Fibroblast of lung (primary cell): ENCODE measurements around the gene CRB1. TPM values are rescaled to one million over a fixed set of nuclear protein-coding genes. Genes with fewer than 3 reads are reported as not detected.

Source experiments
- DNase-seq, 2 donors: peaks; one replicate each; pipeline versions ENCODE4 v3.0.0 to v3.0.0-alpha.2; 2010; ENCODE audit warnings: low read depth in 2 of 2
- H2AFZ ChIP-seq: 2 replicates; pipeline ENCODE4 v1.5.1; 2012; ENCODE audit warnings: low read length, control low read depth, inconsistent platforms
- H3K27ac ChIP-seq: 2 replicates; pipeline ENCODE4 v1.5.1; 2011; ENCODE audit warnings: low read length, control low read depth; ENCODE audit not compliant: insufficient read depth
- H3K27me3 ChIP-seq: 2 replicates; pipeline ENCODE4 v1.5.1; 2011; ENCODE audit warnings: mild to moderate bottlenecking, low read length; ENCODE audit not compliant: control insufficient read depth, insufficient read depth
- H3K36me3 ChIP-seq: 2 replicates; pipeline ENCODE4 v1.5.1; 2011; ENCODE audit warnings: low read length; ENCODE audit not compliant: control insufficient read depth, insufficient read depth
- H3K4me1 ChIP-seq: 2 replicates; pipeline ENCODE4 v1.5.1; 2011; ENCODE audit warnings: low read length; ENCODE audit not compliant: control insufficient read depth, insufficient read depth; ENCODE audit errors: extremely low read depth
- H3K4me2 ChIP-seq: 2 replicates; pipeline ENCODE4 v1.5.1; 2011; ENCODE audit warnings: low read length, control low read depth; ENCODE audit not compliant: insufficient read depth; ENCODE audit errors: extremely low read depth
- H3K4me3 ChIP-seq, 4 experiments: fragments of 200-600 bp in 1 of 4; sonication (generic) in 1 of 4; replicated peaks in 1 of 4; 2 replicates each; pipeline ENCODE4 v1.5.1; 2011 to 2016; ENCODE audit warnings: low read length in 4 of 4, low read depth in 3 of 4, mild to moderate bottlenecking in 3 of 4, control low read depth in 2 of 4, inconsistent platforms in 1 of 4, mixed read lengths in 1 of 4; ENCODE audit not compliant: insufficient read depth in 1 of 4; ENCODE audit errors: control extremely low read depth in 1 of 4
- H3K79me2 ChIP-seq: 2 replicates; pipeline ENCODE4 v1.5.1; 2012; ENCODE audit warnings: mild to moderate bottlenecking, low read length, inconsistent platforms; ENCODE audit not compliant: control insufficient read depth, insufficient read depth
- H3K9ac ChIP-seq: 2 replicates; pipeline ENCODE4 v1.5.1; 2011; ENCODE audit warnings: mild to moderate bottlenecking, low read length, control low read depth; ENCODE audit not compliant: insufficient read depth
- H3K9me3 ChIP-seq: 2 replicates; pipeline ENCODE4 v1.5.1; 2012; ENCODE audit warnings: low read depth, low read length; ENCODE audit not compliant: control insufficient read depth, insufficient read depth
- H4K20me1 ChIP-seq: 2 replicates; pipeline ENCODE4 v1.5.1; 2011; ENCODE audit warnings: low read length; ENCODE audit not compliant: control insufficient read depth, insufficient read depth; ENCODE audit errors: extremely low read depth
- EZH2 ChIP-seq: IDR thresholded peaks from 2 replicates; pipeline ENCODE4 v1.5.1; 2012; ENCODE audit warnings: low read length, control low read depth, mild to moderate bottlenecking; ENCODE audit errors: missing control alignments
- polyA plus RNA-seq, 2 donors: library from polyadenylated mRNA; depleted of rRNA in 1 of 2; stranded (reverse) in 1 of 2; unstranded in 1 of 2; fragments of >200 nt; gene quantifications; 2 replicates each; pipeline ENCODE4 v1.2.1, GENCODE V29; 2011 to 2012; ENCODE audit warnings: missing spikeins in 1 of 2
- total RNA-seq: library from RNA; depleted of rRNA; stranded (reverse); fragments of >200 nt; gene quantifications from 2 replicates; pipeline ENCODE4 v1.2.1, GENCODE V29; 2014
- TF ChIP-seq, protein P1 (sequence below), 2 donors: IDR thresholded peaks in 1 of 2; conservative IDR thresholded peaks in 1 of 2; 1 replicate in 1 of 2; 2 replicates in 1 of 2; pipeline ENCODE4 v1.5.1; 2011 to 2012; ENCODE audit warnings: low read length in 2 of 2, control low read depth in 1 of 2, inconsistent platforms in 1 of 2, low read depth in 1 of 2, mild to moderate bottlenecking in 1 of 2

The CRB1 gene
- total and polyA plus RNA-seq, 2 donors (not counting 1 experiment from before 2014, with no cell fraction given) = 0.05 to 0.66 TPM

DNA sequence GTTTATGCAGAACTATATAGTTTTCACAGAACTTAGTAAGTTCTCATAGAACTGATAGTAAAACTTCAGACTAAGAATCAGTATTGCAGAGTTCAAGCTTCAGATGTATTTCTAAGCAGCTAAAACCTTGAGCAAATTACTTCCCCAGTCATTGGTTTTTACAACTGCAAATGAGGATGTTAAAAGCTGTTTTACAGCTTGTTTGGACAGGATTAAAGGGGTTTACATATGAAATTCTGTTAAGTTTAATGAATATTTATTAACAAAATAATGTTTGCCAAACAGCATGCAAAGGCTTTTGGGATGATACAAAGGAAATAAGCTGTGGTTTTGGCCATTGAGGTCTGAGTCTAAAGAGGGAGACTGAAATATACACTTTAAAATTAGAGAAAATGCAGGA lies 39.1 kb downstream of the CRB1 start:
- Histone ChIP-seq H4K20me1 (no peaks in the 10 kb centered on the region), H3K36me3 (no peaks in the 10 kb centered on the region), H3K27me3 (no peaks in the 10 kb centered on the region), H3K79me2 (no peaks in the 10 kb centered on the region), H3K9ac (no peak overlapping the region), H3K27ac (no peak overlapping the region), H3K4me3 (no peak overlapping the region), H2AFZ (no peak overlapping the region), H3K4me2 (no peak overlapping the region), H3K9me3 (no peaks in the 10 kb centered on the region), H3K4me1 (no peaks in the 10 kb centered on the region)
- no peak for DNase-seq
- no peak for TF ChIP-seq EZH2
- TF ChIP-seq, protein P1, sequence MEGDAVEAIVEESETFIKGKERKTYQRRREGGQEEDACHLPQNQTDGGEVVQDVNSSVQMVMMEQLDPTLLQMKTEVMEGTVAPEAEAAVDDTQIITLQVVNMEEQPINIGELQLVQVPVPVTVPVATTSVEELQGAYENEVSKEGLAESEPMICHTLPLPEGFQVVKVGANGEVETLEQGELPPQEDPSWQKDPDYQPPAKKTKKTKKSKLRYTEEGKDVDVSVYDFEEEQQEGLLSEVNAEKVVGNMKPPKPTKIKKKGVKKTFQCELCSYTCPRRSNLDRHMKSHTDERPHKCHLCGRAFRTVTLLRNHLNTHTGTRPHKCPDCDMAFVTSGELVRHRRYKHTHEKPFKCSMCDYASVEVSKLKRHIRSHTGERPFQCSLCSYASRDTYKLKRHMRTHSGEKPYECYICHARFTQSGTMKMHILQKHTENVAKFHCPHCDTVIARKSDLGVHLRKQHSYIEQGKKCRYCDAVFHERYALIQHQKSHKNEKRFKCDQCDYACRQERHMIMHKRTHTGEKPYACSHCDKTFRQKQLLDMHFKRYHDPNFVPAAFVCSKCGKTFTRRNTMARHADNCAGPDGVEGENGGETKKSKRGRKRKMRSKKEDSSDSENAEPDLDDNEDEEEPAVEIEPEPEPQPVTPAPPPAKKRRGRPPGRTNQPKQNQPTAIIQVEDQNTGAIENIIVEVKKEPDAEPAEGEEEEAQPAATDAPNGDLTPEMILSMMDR (conservative IDR thresholded peaks at IDR 0.05 in 1 of 2, IDR thresholded peaks at IDR 0.05 in 1 of 2; ENCODE audit: low read depth in 1 of 2, low read length in 2 of 2) = no peak

DNA sequence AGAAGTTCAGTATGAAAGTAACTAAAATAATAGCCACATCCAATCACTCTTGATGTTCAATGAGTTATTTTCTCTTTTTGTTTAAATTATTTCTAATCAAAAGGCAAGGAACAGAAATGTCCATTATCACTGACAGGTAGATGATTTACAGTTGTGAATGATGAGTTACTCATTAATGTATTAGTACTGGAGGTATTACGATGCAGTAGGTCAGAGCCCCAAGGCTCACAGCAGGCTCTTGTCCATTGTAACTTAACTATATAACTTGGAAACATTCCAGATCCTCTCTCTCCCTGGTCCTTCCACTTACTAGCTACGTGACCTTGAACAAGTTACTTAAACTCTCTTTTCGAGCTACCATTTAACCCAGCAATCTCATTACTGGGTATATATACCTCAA lies 39.5 kb downstream of the CRB1 start:
- Histone ChIP-seq H4K20me1 (no peaks in the 10 kb centered on the region), H3K9ac (no peak overlapping the region), H3K27me3 (no peaks in the 10 kb centered on the region), H3K79me2 (no peaks in the 10 kb centered on the region), H3K4me1 (no peaks in the 10 kb centered on the region), H3K36me3 (no peaks in the 10 kb centered on the region), H2AFZ (no peak overlapping the region), H3K9me3 (no peaks in the 10 kb centered on the region), H3K4me2 (no peak overlapping the region), H3K4me3 (no peak overlapping the region), H3K27ac (no peak overlapping the region)
- no peak for TF ChIP-seq EZH2
- TF ChIP-seq, protein P1 (conservative IDR thresholded peaks at IDR 0.05 in 1 of 2, IDR thresholded peaks at IDR 0.05 in 1 of 2; ENCODE audit: low read depth in 1 of 2, low read length in 2 of 2) = no peak
- no peak for DNase-seq

DNA sequence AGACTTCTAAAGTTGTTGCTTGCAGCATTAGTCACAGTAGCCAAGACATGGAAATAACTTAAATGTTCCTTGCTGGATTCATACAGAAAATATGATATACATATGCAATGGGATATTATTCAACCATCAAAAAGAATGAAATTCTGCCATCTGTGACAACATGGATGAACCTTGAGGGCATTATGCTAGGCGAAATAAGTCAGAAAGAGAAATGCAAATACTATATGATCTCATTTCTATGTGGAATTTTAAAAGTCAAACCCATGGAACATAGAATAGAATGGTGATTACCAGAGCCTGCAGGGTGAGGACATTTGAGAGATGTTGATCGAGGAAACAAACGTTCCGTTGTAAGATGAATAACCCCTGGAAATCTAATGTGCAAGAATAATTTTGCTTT lies 43.0 kb downstream of the CRB1 start:
- Histone ChIP-seq H3K27me3 (no peaks in the 10 kb centered on the region), H2AFZ (no peak overlapping the region), H3K79me2 (no peaks in the 10 kb centered on the region), H3K36me3 (no peaks in the 10 kb centered on the region), H3K4me3 (no peak overlapping the region), H3K4me1 (no peaks in the 10 kb centered on the region), H4K20me1 (no peaks in the 10 kb centered on the region), H3K9me3 (no peaks in the 10 kb centered on the region), H3K27ac (no peak overlapping the region), H3K4me2 (no peak overlapping the region), H3K9ac (no peak overlapping the region)
- no peak for DNase-seq
- TF ChIP-seq, protein P1 (conservative IDR thresholded peaks at IDR 0.05 in 1 of 2, IDR thresholded peaks at IDR 0.05 in 1 of 2; ENCODE audit: low read depth in 1 of 2, low read length in 2 of 2) = no peak
- no peak for TF ChIP-seq EZH2
